ENCODE measurements around the gene USH1C.

USH1C gene

GRCh38 chr11:17585911-17586695, 41.9 kb upstream of the USH1C start:
- H3K27ac ChIP-seq (ENCODE audit: low read length): no peak overlapping the region
- no peak for TF ChIP-seq EZH2phosphoT487 (IDR thresholded peaks at IDR 0.05; ENCODE audit: low read length)
- TF ChIP-seq CTCF (IDR thresholded peaks at IDR 0.05; ENCODE audit: low read length): no peak
- no peak for TF ChIP-seq EZH2 (optimal IDR thresholded peaks at IDR 0.05; ENCODE audit: low read depth, low read length)
- no peak for DNase-seq
- H3K36me3 ChIP-seq (replicated peaks; ENCODE audit: insufficient read depth, low read length): no peaks in the 10 kb centered on the region
- no peaks in the 10 kb centered on the region for H3K79me2 ChIP-seq (ENCODE audit: low read length)
- no peaks in the 10 kb centered on the region for H3K9me3 ChIP-seq (replicated peaks; ENCODE audit: insufficient read depth, low read length)
- H4K20me1 ChIP-seq (ENCODE audit: insufficient read depth, low read length): no peaks in the 10 kb centered on the region
- no peak overlapping the region for H3K4me2 ChIP-seq (ENCODE audit: low read depth, low read length)
- H3K4me3 ChIP-seq (ENCODE audit: low read length): no peak overlapping the region
- no peak overlapping the region for H2AFZ ChIP-seq (ENCODE audit: low read length)
- no peaks in the 10 kb centered on the region for H3K9me2 ChIP-seq (replicated peaks; ENCODE audit: insufficient read depth, low read length)
- H3K27me3 ChIP-seq (replicated peaks; ENCODE audit: insufficient read depth, low read length): peaks cover 10% of the 10 kb centered on the region; the same call in 1 of the 2 replicates
- no peaks in the 10 kb centered on the region for H3K4me1 ChIP-seq (ENCODE audit: low read length)
- no peaks in the 10 kb centered on the region for H3F3A ChIP-seq (ENCODE audit: insufficient read depth, low read length)
- H3K9ac ChIP-seq (ENCODE audit: low read length): no peak overlapping the region

- H3K27me3 ChIP-seq (replicated peaks; ENCODE audit: insufficient read depth, low read length): no peaks in the 10 kb centered on the region
- H2AFZ ChIP-seq (ENCODE audit: low read length): no peak overlapping the region
- H3K79me2 ChIP-seq (ENCODE audit: low read length): no peaks in the 10 kb centered on the region
- H3K4me1 ChIP-seq (ENCODE audit: low read length): no peaks in the 10 kb centered on the region
- H3K9me2 ChIP-seq (replicated peaks; ENCODE audit: insufficient read depth, low read length): no peaks in the 10 kb centered on the region
- no peak overlapping the region for H3K4me3 ChIP-seq (ENCODE audit: low read length)
- no peaks in the 10 kb centered on the region for H4K20me1 ChIP-seq (ENCODE audit: insufficient read depth, low read length)
- H3K9me3 ChIP-seq (replicated peaks; ENCODE audit: insufficient read depth, low read length): no peaks in the 10 kb centered on the region
- H3F3A ChIP-seq (ENCODE audit: insufficient read depth, low read length): no peaks in the 10 kb centered on the region
- no peak for DNase-seq
- no peak overlapping the region for H3K27ac ChIP-seq (ENCODE audit: low read length)
- H3K4me2 ChIP-seq (ENCODE audit: low read depth, low read length): no peak overlapping the region
- no peaks in the 10 kb centered on the region for H3K36me3 ChIP-seq (replicated peaks; ENCODE audit: insufficient read depth, low read length)
- H3K9ac ChIP-seq (ENCODE audit: low read length): no peak overlapping the region
- no peak for TF ChIP-seq EZH2phosphoT487 (IDR thresholded peaks at IDR 0.05; ENCODE audit: low read length)
- no peak for TF ChIP-seq CTCF (IDR thresholded peaks at IDR 0.05; ENCODE audit: low read length)
- TF ChIP-seq EZH2 (optimal IDR thresholded peaks at IDR 0.05; ENCODE audit: low read depth, low read length): no peak
Measured at GRCh38 chr11:17581732-17582053, 37.5 kb upstream of the USH1C start.

- no peaks in the 10 kb centered on the region for H3K9me2 ChIP-seq (replicated peaks; ENCODE audit: insufficient read depth, low read length)
- H3K27ac ChIP-seq (ENCODE audit: low read length): no peak overlapping the region
- H3K36me3 ChIP-seq (replicated peaks; ENCODE audit: insufficient read depth, low read length): no peaks in the 10 kb centered on the region
- no peaks in the 10 kb centered on the region for H3K79me2 ChIP-seq (ENCODE audit: low read length)
- no peaks in the 10 kb centered on the region for H3F3A ChIP-seq (ENCODE audit: insufficient read depth, low read length)
- H3K4me1 ChIP-seq (ENCODE audit: low read length): no peaks in the 10 kb centered on the region
- no peak for DNase-seq
- H2AFZ ChIP-seq (ENCODE audit: low read length): no peak overlapping the region
- H3K4me2 ChIP-seq (ENCODE audit: low read depth, low read length): no peak overlapping the region
- no peaks in the 10 kb centered on the region for H4K20me1 ChIP-seq (ENCODE audit: insufficient read depth, low read length)
- TF ChIP-seq CTCF (IDR thresholded peaks at IDR 0.05; ENCODE audit: low read length) (no peak), EZH2phosphoT487 (IDR thresholded peaks at IDR 0.05; ENCODE audit: low read length) (no peak), EZH2 (optimal IDR thresholded peaks at IDR 0.05; ENCODE audit: low read depth, low read length) (no peak)
- H3K4me3 ChIP-seq (ENCODE audit: low read length): no peak overlapping the region
- H3K27me3 ChIP-seq (replicated peaks; ENCODE audit: insufficient read depth, low read length): no peaks in the 10 kb centered on the region
- no peaks in the 10 kb centered on the region for H3K9me3 ChIP-seq (replicated peaks; ENCODE audit: insufficient read depth, low read length)
- no peak overlapping the region for H3K9ac ChIP-seq (ENCODE audit: low read length)
Measured at GRCh38 chr11:17581036-17581731, 37.0 kb upstream of the USH1C start.

All from MM.1S (cell line).